SK-N-SH treated with all-trans-retinoic acid at 6 μM for 48 hours (cell line): ENCODE measurements around the gene DCDC1.

Experiments used
- BACH2 ChIP-seq: fragments of 250-450 bp; sonication (Bioruptor Pico); IDR thresholded peaks from 2 replicates; pipeline ENCODE4 v1.9.0; 2021; ENCODE audit warnings: mild to moderate bottlenecking, borderline replicate concordance
- CSDC2 ChIP-seq: fragments of 250-450 bp; sonication (Bioruptor Pico); IDR thresholded peaks from 2 replicates; pipeline ENCODE4 v1.5.0; 2020; ENCODE audit warnings: mild to moderate bottlenecking, moderate library complexity
- ESRRG ChIP-seq: fragments of 250-450 bp; sonication (Bioruptor Pico); IDR thresholded peaks from 2 replicates; pipeline ENCODE4 v1.6.1; 2021; ENCODE audit warnings: mild to moderate bottlenecking
- GLIS3 ChIP-seq: fragments of 250-450 bp; sonication (Bioruptor Pico); IDR thresholded peaks from 2 replicates; pipeline ENCODE4 v1.5.0; 2020; ENCODE audit warnings: mild to moderate bottlenecking, moderate library complexity
- PATZ1 ChIP-seq: fragments of 250-450 bp; sonication (Bioruptor Pico); IDR thresholded peaks from 2 replicates; pipeline ENCODE4 v1.8.0; 2020; ENCODE audit warnings: mild to moderate bottlenecking, moderate library complexity, borderline replicate concordance
- POU6F1 ChIP-seq: fragments of 250-450 bp; sonication (Bioruptor Pico); IDR thresholded peaks from 2 replicates; pipeline ENCODE4 v1.8.0; 2021; ENCODE audit warnings: low read depth, mild to moderate bottlenecking, moderate library complexity, borderline replicate concordance
- PPARA ChIP-seq: fragments of 250-450 bp; sonication (Bioruptor Pico); IDR thresholded peaks from 2 replicates; pipeline ENCODE4 v1.5.0; 2020; ENCODE audit warnings: mild to moderate bottlenecking, borderline replicate concordance
- RARB ChIP-seq: fragments of 250-450 bp; sonication (Bioruptor Pico); IDR thresholded peaks from 2 replicates; pipeline ENCODE4 v1.8.0; 2021; ENCODE audit warnings: mild to moderate bottlenecking, moderate library complexity
- TCF4 ChIP-seq: fragments of 250-450 bp; sonication (Bioruptor Pico); IDR thresholded peaks from 2 replicates; pipeline ENCODE4 v1.8.0; 2021; ENCODE audit warnings: mild to moderate bottlenecking, moderate library complexity, borderline replicate concordance
- ZNF565 ChIP-seq: fragments of 450-650 bp; formaldehyde crosslinking; conservative IDR thresholded peaks from 2 replicates; pipeline ENCODE4 v1.5.0; 2020; ENCODE audit warnings: low read depth, mild to moderate bottlenecking, moderate library complexity
- ZNF8 ChIP-seq: fragments of 450-650 bp; formaldehyde crosslinking; IDR thresholded peaks from 2 replicates; pipeline ENCODE4 v1.5.0; 2020; ENCODE audit warnings: mild to moderate bottlenecking, moderate library complexity

- TF ChIP-seq POU6F1 (CRISPR knock-in tag) (no peak), CSDC2 (no peak), ZNF565 (no peak), BACH2 (no peak), PPARA (CRISPR knock-in tag) (no peak), PATZ1 (no peak), RARB (CRISPR knock-in tag) (no peak), TCF4 (no peak), ESRRG (no peak), ZNF8 (CRISPR knock-in tag) (no peak), GLIS3 (CRISPR knock-in tag) (no peak)
Measured at GRCh38 chr11:31414338-31414737, 44.8 kb upstream of the DCDC1 start.
